T-helper 22 cell (primary cell): ENCODE measurements around the gene LGI4.
A peak's percentile ranks its signal among the peaks of the same experiment; 100 is the strongest.
"Not testable (repeated sequence)": the region's sequence is repeated elsewhere in the genome, so short reads cannot be mapped to it uniquely, and the experiment has no call there.

Experiments
- DNase-seq: peaks from one replicate; pipeline ENCODE4 v3.0.0-alpha.2; 2020; ENCODE audit warnings: low read depth

Gene LGI4

GRCh38 chr19:35141837-35142605 is 7.2 kb upstream of the LGI4 start:
- DNase-seq = no peak

- DNase-seq = peak; percentile 92
Measured at GRCh38 chr19:35140962-35141836, 6.3 kb upstream of the LGI4 start.

DNA sequence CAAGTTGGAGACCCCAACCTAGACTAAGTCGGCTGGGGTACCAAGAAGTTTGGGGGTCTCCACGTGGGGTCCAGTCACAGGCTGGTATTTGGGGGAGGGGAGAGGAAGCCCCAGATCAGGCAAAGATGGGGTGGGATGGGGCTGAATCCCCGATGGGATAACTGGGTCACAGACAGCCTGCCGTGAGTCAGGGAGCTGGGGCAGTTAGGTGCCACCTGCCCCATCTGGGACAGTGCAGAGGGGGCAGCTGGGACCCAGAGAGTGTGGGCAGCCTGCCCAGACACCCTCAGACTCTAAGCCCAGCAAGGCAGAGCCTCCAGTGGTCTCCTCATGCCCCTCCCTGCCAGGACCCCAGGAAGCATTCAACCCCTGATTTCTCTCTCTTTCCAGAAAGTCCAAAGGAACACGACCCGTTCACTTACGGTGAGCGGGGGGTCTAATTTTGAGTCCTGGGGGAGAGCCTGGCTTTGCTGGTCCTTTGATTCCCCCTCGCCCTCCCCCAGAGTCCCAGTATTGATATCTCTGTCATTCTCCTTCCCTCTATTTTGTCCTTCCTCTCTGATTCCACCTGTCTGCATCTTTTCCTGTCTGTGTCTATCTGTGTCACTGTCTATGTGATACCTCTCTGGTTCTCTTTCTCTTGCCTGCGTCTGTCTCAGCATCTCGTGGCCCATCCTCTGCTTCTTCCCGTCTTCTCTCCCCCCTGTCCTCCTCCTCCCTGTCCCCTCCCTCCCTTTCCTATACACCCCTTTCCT is 5.5 kb upstream of the LGI4 start:
- DNase-seq = no peak

GRCh38 chr19:35138305-35138892 is 3.5 kb upstream of the LGI4 start, which contains the start of gene FXYD1:
TSS of gene FXYD1 (plus strand) at chr19:35138824. CDS start at chr19:35140080, 1,256 bp downstream.
- DNase-seq = no peak

DNA sequence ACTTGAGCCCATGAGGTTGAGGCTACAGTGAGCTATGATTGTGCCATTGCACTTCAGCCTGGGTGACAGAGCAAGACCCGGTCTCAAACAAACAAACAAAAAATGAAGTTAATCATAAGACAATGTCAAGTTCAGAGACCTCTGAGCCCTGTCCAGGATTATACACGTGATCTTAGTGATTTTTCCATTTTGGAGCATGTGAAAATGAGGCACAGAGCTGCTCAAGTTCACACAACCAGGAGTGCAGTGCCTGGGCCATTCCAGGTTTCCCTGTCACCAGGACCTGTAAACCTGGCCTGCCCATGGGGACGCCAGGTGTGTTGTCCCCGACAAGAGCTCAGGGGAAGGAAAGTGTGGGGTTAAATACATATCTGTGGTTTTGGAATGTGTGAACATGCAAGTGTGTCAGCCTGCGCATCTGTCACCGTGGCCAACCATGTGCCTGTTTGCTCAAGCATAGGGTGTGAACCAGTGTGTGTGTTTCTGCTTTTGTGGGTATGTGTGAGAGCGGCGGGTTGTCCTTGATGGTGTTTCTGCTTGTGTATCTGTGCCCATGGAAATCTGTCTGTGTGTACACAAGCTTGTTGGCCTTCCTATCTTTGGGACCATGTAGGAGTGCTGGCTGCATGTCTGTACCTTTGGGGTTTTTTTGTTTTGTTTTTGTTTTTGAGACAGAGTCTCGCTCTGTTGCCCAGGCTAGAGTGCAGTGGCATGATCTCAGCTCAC is 2.3 kb upstream of the LGI4 start:
- DNase-seq = no peak

DNA sequence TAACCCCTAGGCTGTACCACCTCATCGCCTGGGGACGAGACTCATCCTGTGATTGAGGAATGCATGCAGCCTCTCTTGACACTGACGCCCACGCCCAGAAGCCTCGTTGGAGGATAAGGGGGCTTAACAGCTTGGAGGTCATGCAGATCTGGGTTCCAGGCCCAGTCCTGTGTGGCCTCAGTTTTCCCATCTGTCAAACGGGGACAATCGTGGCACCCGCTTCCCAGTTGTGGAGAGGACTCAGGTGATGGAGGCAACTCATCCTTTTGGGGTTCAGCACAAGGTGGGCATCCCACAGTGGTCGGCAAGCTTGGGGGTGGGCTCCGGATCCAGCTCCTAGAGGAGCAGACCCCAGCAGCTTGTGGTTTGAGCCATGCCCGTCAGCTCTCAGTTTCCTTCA is 1.4 kb upstream of the LGI4 start:
- no peak for DNase-seq

GRCh38 chr19:35135389-35135909 is 590 bp upstream of the LGI4 start:
- DNase-seq = no peak

- no peak for DNase-seq
Measured at GRCh38 chr19:35133826-35134225, 1.0 kb downstream of the LGI4 start.

DNA sequence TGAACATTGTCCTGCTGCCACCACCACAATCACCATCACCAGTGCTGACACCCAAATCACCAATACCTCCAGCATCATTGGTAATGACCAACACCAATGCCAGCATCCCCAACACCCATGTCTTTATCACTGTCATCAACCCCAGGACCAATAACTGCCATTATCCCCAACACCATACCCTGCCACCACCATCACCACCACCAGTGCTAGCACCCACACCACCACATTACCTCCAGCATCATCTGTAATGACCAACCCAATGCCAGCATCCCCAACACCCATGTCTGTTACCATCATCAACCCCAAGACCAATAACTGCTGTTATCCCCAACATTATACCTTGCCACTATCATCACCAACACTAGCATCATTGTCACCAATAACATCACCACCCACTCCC is 2.6 kb downstream of the LGI4 start:
- no peak for DNase-seq

GRCh38 chr19:35130761-35131720 is 3.8 kb downstream of the LGI4 start:
- no peak for DNase-seq

GRCh38 chr19:35129724-35130274 is 5.1 kb downstream of the LGI4 start:
- DNase-seq = not testable (repeated sequence)

- no peak for DNase-seq
Measured at GRCh38 chr19:35128398-35129057, 6.3 kb downstream of the LGI4 start.

DNA sequence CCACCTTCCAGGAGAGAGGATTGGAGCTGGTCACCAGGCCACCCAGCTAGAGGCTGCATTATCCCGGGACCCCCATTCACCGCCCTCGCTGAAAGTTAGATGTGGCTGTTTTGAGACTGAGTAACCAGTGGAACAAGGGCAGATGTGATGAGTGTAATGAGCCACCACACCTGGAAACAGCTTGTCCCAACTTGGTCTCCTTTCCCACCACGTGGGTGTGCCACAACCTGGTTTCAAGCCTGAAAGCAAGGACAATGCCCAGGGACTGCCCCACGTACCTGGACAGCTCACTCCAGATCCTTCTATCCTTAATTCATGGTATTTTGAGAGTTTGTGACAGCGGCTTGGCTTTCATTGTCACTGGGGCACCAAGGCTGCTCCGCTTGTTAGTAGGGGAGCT is 7.0 kb downstream of the LGI4 start:
- DNase-seq = no peak

DNA sequence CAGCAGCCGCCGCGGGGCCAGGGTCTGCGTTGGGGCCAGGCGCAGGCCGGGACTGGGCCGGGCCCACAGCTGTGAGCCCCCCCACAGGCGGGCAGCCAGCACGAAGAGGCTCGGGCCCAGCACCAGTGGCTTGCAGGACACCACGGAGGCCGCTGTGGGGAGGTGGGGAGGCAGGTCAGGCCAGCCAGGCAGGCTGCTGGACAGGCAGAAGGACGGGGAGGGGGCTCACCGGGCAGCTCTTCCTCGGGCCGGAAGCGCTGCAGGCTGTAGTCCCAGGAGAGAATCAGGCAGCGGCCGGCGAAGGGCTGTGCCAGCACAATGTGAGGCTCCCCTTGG is 8.3 kb downstream of the LGI4 start:
- DNase-seq = no peak

DNA sequence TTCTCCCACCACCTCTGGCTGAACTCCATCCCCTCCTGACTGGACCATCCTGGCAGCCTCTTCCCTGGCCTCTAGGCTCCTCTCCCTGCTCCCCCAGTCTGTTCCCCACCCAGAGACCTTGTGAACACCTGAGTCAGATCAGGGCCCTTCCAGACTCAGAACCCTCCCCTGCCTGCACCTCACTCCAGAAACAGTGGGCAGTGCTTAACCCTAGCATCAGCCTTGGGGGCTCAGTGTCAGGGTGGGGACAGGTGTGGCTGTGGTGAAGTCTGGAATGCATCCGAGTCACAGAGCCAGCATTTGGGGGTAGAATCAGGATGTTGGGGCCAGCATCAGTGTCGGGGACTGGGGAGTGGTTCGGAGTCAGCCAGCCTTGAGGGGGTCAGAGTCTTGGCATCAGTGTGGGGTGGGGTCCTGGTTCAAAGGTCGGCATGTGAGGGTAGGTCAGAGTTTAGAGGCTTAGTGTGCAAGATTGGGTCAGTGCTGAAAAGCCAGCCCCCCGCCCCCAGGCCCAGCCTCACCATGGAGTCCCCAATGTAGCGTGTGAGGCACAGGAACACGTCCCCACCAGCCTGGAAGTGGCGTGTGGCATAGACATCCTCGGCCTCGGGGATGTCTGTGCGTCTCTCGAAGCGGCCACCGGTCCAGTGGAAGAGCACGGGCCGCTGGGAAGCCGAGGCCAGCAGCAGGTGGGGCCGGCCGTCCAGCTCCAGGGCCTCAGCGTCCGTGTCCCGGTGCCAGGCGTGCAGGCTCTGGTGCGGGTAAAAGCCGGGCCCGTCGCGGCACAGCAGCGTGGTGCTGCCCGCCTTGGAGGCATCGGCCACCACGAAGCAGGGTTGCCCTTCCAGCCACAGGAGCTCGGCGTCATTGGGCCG is 8.9 kb downstream of the LGI4 start:
- DNase-seq = no peak

GRCh38 chr19:35125270-35125717 is 9.6 kb downstream of the LGI4 start:
- DNase-seq = no peak

DNA sequence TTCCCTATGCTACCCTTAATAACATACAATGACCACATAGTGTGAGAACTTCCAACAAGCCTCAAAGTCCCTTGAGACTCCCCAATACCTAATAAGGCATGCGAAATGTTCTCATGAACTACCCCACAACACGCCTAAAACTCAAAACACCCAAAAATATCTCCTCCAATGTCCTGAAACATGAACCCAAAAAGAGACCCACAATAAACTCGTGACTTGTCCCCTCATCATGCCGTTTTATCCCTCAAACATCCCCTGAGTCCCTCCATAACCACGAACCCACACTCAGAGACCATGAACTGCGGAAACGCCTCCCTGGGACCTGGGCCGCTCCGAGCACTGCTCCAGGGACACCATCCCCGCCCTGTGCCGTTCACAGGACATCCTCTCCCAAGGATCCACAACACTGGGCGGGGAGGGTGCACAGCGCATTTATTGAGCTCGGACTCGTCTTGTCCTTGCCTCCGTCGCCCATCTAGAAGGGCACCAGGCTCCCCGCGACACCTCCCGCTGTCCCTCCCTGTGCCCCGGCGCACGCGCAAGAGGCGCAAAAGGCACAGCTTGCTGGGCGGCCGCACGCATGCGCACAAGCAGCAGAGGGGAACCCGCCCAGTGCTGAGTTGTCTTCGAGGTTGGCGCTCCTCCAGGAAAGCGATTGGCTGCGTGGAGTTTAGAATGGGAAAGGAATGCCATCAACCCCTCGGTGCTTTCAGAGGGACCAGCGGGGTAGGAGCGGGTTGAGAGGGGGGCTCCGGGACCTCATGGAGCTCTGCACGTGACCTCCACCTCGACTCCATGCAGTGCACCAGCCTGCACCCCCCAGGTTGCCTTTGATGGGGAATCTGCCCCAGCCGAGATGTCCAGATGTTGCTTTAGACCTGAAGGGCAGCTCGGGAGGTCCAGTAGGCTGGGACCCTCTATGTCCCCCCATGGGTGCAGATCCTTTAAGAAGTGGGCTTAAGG is 10.5 kb downstream of the LGI4 start:
- peak; percentile 70 for DNase-seq
